Glomerular visceral epithelial cell (primary cell): ENCODE data around the gene NXF1.
"Not testable (repeated sequence)": the region's sequence is repeated elsewhere in the genome, so short reads cannot be mapped to it uniquely, and the experiment has no call there.

Source experiments
- DNase-seq: peaks from one replicate; pipeline ENCODE4 v3.0.0-alpha.2; 2016; ENCODE audit errors: extremely low spot score

Gene NXF1

DNA sequence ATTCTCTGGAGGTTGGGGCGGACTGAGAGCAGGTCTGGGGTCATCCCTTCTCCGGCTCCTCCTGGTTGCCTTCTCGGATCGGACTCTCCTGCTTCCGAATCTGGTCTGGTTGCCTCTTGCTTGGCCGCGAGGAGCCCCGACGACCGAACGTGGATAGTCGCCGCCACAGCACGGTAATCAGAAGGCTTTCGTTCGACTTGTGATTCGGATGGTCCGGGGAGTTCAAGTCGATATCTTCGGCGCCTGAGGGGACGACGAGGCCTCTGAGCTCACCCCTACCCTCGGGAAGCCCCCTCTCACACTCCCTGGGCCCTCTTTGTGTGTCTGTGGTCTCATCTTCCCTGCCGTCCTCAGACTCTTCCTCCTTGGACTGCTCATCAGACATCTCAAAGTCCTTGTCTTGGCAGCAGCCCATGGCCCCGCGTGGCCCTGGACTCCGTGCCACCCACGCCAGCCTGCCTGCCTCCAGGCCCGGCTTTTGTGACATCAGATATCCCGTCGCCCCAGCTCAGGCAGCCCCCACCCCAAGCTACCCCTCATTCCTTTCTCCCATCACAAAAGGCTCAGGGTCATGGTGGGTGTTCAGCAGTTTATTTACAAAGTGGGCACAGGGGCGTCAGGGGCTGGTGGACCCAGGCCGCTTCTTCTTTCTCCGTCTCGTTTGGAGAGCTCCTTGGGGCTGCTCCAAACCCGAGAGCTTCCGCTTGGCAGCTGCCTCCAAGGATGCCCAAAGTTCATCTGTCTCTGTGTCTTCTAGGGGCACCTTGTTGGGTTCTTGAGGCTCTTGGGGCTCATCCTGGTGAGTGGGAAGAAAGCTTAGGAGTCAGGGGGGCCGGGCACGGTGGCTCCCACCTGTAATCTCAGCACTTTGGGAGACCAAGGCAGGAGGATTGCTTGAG lies 27.3 kb upstream of the NXF1 start, which contains the start of gene TEX54:
TEX54 (minus strand) TSS at position 506 of the 899 bp plus-strand sequence.
- no peak for DNase-seq

DNA sequence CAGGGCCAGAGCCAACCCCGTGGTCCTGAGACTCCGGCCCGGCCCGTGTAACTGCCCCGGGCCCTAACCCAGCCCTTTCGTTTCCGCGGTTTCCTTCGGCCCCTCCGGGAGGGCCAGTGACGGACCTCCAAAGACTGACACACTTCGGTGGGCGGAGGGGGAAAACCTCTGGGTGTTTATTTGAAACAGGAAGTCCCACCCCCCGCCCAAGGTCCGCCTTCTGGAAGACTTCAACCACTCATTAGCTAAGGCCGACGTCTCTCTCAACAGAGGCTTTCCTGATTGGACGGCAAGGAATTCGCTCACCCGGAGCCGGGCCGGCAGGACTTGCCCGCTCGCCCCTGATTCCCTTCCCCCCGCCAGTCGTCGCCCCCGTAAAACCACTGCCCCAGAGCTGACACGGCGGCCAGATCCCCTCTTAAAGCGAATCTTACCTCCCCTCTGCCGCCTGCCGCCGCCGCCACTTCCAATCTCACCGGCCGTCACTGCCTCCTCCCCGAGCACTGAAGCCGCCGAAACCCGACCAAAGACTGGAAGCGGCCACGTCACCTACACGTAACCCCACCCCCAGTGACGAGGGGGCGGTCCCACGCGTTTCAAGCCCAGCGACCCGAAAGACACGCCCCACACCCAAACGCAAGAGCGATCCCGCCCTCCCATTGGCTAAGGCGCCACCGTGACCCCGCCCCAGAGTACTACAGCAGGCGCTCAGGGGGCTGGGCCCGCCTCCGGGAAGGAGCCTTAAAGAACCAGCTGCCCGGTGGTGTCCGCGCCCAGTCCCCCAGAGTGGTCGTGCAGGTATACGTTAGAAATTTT lies 26.5 kb upstream of the NXF1 start, which contains the start of gene STX5:
STX5 (minus strand) TSS at position 532 of the 816 bp plus-strand sequence. CDS start 808 bp downstream, outside the sequence.
- DNase-seq, result peak; percentile 98

DNA sequence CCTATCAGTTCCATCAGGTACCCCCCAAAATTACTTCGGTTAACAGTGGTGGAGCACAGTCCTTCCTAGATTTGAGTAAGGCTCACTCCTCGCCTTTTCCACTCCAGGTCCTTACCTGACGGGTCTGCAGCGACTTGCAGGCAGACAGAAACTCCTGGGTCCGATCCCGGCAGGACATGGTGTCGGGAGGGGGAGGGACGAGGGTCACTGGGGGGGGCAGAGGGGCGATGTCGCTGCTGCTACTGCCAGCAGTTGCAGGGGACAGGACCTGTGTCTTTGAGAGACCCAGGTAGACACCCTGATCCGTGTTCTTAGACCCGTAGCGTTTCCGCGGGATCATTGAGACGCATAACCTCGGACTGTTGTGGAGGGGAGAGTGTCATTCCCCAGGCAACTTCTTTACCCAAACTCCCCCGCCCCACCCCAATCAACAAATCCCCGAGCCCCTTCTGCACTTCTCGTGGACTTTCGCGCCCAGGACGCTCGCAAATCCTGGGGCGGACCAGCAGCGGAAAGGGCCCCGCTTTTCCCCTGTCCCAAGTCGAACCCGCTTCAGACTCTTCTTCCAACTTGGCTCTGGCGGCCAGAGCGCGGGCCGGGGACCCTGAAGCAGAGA lies 25.8 kb upstream of the NXF1 start:
- DNase-seq, result no peak

GRCh38 chr11:62828130-62828529 lies 22.9 kb upstream of the NXF1 start:
- not testable (repeated sequence) for DNase-seq

- DNase-seq, result no peak
Measured at GRCh38 chr11:62823677-62824076, 18.4 kb upstream of the NXF1 start.

DNA sequence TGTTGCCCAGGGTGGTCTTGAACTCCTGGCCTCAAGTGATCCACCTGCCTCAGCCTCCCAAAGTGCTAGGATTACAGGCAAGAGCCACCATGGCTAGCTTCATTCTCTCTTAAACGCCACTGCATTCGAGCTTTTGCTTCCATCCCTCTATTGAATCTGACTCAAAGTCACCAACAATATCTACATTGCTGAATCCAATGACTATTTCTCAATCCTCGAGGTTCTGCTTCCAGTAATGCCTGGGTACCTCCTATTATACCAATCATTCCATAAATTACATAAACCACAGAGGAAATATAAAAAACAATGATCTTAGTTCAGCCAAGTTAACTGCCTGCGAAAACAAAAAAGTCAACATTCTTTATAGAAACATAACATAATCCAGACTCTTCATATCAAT lies 11.9 kb upstream of the NXF1 start:
- no peak for DNase-seq

GRCh38 chr11:62816557-62816956 lies 11.3 kb upstream of the NXF1 start:
- no peak for DNase-seq

DNA sequence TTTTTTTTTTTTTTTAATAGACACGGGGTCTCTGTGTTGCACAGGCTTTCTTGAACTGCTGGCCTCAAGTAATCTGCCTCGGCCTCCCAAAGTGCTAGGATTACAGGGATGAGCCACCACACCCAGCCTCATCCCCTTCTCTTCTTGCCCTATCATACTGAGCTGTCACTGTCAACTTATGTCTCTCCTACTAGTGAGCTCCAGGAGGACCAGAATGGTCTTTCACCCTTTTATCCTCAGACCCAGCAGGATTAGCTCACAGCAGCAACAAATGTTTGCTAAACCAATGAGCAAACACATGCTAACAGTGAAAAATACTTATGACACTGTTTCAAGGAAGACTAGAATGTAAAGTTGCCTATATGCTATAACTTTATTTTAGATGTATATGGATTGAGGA lies 6.4 kb upstream of the NXF1 start:
- no peak for DNase-seq

GRCh38 chr11:62810748-62811147 lies 5.5 kb upstream of the NXF1 start:
- no peak for DNase-seq

- no peak for DNase-seq
Measured at GRCh38 chr11:62806611-62807121, 1.4 kb upstream of the NXF1 start.

DNA sequence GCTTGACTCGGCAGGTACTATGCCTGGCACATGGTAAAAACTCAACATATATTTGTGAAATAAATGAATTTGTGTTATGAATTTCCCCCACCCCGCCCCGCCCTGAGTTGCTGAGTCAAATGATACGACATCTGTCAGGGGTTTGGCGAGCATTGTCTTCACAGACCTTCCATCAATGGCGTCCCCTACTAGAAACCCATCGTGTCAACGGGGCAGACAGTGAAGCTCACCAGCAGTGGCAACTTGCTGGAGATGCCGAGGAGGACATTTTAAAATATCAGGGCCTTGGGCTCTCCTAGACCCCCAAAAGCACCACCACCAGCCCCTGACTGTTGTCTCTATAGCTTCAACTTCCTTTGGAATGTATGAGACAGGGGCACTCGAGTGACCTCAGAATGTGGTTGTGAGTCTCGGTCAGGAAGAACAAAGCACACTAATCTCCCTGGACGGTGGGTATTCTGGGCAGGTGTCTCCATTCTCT lies 761 bp upstream of the NXF1 start:
- peak; percentile 37 for DNase-seq

DNA sequence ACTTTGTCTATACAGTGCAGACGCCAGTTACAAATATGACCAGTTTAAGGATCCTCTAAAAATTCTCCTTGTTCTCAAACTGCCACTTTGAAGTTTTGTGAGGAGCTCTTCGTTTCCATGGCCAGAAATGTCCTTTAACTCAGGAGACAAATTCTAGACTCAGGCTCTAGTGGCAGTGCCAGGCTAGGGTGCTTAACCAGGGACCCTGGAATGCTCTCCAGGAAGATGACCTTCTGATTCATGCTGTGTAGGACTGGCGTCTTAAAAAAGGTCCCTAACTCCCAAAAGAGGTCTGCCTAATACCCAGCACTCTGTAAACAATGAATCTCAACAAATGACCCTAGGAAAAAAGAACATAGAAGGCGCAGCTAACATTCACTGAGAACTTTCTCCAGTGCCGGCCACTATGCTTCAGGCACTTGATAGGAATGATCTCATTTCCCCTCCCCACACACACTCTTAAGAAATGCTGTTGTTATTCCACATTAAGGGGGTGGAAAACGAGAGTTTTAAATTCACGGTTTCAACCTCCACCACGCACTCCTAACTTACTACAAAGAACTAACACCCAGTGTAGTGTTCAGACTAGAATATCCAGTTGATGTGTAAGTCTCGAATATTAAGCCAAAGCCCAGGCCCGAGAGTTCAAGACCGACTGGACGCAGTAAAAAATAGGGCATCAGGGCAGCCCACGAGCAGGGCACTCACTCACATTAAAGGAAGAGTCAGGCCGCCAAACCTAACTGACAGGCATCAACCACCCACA lies 747 bp downstream of the NXF1 start:
- peak; percentile 37 for DNase-seq

DNA sequence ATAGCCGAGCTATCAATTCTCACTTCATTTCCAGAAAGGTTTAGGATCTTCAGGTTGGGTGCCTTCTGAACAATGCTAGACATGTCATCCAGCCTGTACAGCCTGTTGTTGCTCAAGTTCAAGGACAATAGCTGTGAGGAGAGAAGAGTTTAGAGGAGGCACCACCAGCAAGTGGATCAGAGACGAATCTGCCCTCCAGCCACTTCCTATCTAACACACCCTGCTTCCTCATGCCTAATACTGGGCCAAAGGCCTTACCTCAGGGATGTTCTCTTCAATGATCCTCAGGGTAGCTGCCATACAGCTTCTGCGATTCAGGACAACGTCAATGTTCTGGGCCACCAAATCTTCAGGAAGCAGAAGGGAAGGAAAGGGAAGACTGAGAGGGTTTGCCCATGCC lies 4.2 kb downstream of the NXF1 start:
- no peak for DNase-seq

DNA sequence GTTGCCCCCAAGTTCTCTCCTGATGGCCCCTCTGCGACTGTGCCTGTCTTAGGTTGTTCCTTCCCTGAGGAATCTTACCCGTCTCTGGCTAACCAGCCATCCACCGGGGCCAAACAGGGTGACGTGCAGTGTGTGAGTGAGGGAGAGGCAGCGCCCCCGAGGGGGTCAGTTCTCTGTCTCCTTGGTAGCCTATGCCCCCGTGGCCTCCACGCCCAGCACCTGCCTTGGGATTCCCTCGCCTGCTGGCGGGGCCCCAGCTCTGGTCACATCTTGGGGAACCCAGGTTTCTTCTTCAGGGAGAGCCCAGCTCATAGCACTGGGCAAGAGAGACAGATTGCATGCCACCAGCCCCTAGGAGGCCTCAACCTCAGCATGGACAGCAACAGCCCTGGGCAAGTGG lies 5.8 kb downstream of the NXF1 start:
- no peak for DNase-seq

DNA sequence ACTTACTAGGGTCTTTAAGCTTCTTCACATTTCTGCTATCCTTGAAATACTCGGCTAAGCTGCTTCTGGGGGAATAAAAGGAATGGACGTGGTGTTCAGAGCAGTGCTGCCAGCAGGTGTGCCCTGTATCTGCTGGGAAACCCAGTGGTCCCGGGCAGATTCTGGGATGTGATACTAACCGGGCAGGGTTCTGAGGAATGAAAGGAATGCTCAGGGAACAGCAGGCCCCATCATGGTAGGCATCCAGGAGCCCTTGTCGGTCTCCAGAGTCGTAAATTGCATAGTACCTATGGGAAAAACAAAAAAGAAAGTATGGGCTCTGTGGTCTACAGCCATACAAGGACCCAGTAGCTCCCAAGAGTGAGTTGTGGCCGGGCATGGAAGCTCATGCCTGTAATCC lies 9.0 kb downstream of the NXF1 start:
- no peak for DNase-seq

GRCh38 chr11:62794201-62794775 lies 11.0 kb downstream of the NXF1 start:
- DNase-seq, result no peak

- peak; percentile 17 for DNase-seq
Measured at GRCh38 chr11:62792202-62792575, 13.1 kb downstream of the NXF1 start.

DNA sequence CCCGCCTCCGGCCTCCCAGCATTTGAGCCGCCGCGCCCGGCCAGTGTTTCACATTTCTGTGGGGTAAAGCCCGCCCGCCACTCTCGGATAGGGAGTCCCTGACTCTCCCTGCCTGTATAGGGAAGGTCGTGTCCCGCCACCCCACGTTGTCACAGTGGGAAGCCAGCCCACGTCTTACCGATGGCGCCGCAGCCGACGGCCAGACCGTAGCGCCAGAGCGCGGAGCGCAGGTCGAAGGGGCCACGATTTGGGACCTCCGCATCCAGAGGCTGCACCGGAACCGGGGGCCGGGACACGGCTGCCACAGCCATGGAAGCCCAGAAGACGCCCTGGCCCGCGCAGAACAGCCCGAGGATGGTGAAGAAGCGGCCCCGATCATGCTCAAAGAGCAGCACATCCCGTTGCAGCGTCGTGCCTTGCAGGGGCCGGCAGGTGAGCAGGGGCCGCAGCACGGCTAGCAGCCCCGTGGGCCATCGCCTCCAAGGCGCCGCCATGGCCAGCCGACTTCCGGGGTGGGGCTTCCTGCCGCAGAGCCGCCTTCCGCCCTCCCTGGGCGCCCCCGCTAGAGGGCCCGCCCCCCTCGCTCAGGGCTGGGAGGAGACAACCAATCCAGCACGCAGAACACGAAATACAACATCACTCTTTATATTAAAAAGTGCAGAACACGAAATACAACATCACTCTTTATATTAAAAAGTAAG lies 13.6 kb downstream of the NXF1 start, which contains the start of gene TMEM223:
TMEM223 (minus strand) TSS at position 506 of the 701 bp plus-strand sequence; CDS start at position 494, 12 bp downstream.
- DNase-seq, result peak; percentile 82

- DNase-seq, result no peak
Measured at GRCh38 chr11:62789576-62789975, 15.7 kb downstream of the NXF1 start.

DNA sequence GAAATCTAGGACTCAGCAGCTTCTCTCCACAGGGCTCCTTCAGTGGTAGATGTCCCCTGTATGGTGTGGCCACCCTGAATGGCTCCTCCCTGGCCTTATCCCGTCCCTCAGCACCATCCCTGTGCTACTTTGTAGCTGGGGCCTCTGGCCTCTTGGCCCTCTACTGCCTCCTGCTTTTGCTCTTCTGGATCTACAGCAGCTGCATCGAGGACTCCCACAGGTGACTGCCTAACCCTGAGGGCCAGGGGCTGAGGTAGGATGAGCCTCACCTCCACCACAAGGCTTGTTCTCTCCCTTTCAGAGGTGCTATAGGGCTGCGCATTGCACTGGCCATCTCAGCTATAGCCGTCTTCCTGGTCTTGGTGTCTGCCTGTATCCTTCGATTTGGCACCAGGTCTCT lies 16.2 kb downstream of the NXF1 start:
- DNase-seq, result no peak
